DMS 273 (cell line): ENCODE results near the gene MKI67.

Source experiments
- DNase-seq: peaks from one replicate; lab custom pipeline; 2025; ENCODE audit not compliant: unreplicated experiment; lab: John Stamatoyannopoulos, UW

MKI67 gene

DNA sequence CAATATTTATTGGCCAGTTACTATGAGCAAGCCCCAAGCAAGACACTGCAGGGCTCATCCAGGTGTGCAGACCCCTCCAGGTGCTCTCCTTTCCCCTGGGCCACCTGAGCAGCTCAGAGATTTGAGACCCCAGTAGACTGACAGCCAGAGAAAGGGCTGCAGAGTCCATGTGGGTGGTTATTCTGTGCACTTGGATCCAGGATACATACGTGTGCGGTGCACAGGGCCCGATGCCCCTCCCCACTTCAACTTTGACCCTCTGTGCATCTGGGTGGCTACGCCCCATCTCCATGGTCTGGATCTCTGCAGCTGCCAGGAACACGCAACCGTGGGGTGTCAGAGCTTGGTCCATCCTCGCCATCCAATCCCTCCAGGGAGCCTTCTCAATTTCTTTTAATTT is 72.9 kb downstream of the MKI67 start:
- DNase-seq, result no peak

- no peak for DNase-seq
Observed at GRCh38 chr10:128052696-128053095, 73.5 kb downstream of the MKI67 start.

GRCh38 chr10:128051548-128051947 is 74.7 kb downstream of the MKI67 start:
- no peak for DNase-seq

DNA sequence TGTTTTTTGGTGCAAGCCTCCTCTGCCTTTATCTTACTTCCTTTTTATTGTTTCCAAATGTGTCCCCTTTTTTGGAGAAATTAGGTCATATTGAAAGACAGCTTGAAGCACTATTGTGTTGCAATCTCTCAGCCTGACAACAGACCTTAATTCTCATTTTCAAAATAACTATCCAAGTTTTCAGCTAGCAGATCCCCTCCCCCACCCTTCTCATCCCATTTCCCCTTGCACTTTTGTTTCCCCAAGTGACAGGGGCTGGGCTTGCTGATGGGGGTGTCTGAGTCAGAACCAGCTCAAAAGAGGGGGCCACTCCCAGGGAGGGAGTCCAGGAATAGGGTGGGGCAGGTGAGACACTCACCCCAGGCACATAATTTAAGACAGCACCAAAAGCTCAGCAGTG is 75.3 kb downstream of the MKI67 start:
- no peak for DNase-seq

DNA sequence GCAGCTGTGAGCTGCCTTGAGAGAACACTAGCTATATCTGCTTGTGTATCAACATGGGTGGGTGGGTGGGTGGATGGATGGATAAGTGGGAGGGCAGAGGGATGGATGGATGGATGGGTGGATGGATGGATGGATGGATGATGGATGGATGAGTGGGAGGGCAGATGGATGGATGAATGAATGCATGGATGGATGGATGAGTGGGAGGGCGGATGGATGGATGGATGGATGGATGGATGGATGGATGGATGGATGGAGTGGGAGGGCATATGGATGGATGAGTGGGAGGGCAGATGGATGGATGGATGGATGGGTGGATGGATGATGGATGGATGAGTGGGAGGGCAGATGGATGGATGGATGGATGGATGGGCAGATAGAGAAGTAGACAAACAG is 76.1 kb downstream of the MKI67 start:
- no peak for DNase-seq

GRCh38 chr10:128049226-128050120 is 76.8 kb downstream of the MKI67 start:
- no peak for DNase-seq

- no peak for DNase-seq
Observed at GRCh38 chr10:128048819-128049210, 77.4 kb downstream of the MKI67 start.

- peak; percentile 21 for DNase-seq
Observed at GRCh38 chr10:128047991-128048818, 78.0 kb downstream of the MKI67 start.

GRCh38 chr10:128047351-128047750 is 78.9 kb downstream of the MKI67 start:
- no peak for DNase-seq

- DNase-seq, result no peak
Observed at GRCh38 chr10:128046953-128047290, 79.3 kb downstream of the MKI67 start.
